Muscle layer of colon (tissue), 2 donors: ENCODE results near the gene PYGO2.

Experiments
- H3K27ac ChIP-seq: one replicate; pipeline ENCODE4 v1.7.0; 2013; ENCODE audit warnings: low read depth, mild to moderate bottlenecking, low read length, moderate library complexity
- H3K27me3 ChIP-seq, 2 donors: one replicate each; pipeline ENCODE4 v1.7.0; 2013; ENCODE audit warnings: low read length in 2 of 2, mild to moderate bottlenecking in 2 of 2; ENCODE audit not compliant: insufficient read depth in 2 of 2, control insufficient read depth in 1 of 2
- H3K36me3 ChIP-seq: one replicate; pipeline ENCODE4 v1.7.0; 2013; ENCODE audit warnings: mild to moderate bottlenecking, low read length; ENCODE audit not compliant: insufficient read depth
- H3K4me1 ChIP-seq: one replicate; pipeline ENCODE4 v1.7.0; 2013; ENCODE audit warnings: mild to moderate bottlenecking, low read length; ENCODE audit not compliant: insufficient read depth
- H3K4me3 ChIP-seq, 2 donors: one replicate each; pipeline ENCODE4 v1.7.0; 2013; ENCODE audit warnings: low read length in 2 of 2, low read depth in 1 of 2, mild to moderate bottlenecking in 1 of 2, moderate library complexity in 1 of 2
- H3K9ac ChIP-seq: one replicate; pipeline ENCODE4 v1.7.0; 2013; ENCODE audit warnings: low read length
- H3K9me3 ChIP-seq: one replicate; pipeline ENCODE4 v1.7.0; 2013; ENCODE audit warnings: mild to moderate bottlenecking, low read length
- donor health status: abdominal sarcoma.
- donor health status: Adenocarcinoma of cecum.

PYGO2 gene

GRCh38 chr1:154966111-154966510 is 4.5 kb upstream of the PYGO2 start:
- Histone ChIP-seq H3K36me3 (peaks cover 59% of the 10 kb centered on the region), H3K9ac (no peak overlapping the region), H3K27ac (no peak overlapping the region)

DNA sequence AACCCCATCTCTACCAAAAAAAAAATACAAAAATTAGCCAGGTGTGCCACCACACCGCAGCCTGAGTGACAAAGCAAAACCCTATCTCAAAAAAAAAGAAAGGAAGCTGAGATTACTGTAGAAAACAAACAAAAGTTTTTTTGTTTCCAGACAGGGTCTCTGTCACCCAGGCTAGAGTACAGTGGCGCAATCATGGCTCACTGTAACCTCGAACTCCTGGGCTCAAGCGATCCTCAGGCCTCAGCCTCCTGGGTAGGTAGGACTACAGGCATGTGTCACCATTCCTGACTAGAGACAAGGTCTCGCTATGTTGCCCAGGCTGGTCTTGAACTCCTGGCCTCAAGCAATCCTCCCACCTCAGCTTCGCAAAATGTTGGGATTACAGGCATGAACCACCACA is 2.8 kb upstream of the PYGO2 start:
- Histone ChIP-seq H3K9ac (no peak overlapping the region), H3K4me3 (no peak overlapping the region), H3K27ac (no peak overlapping the region), H3K27me3 (no peaks in the 10 kb centered on the region), H3K36me3 (peaks cover 63% of the 10 kb centered on the region), H3K4me1 (peaks cover 30% of the 10 kb centered on the region), H3K9me3 (no peaks in the 10 kb centered on the region)

More at GRCh38 chr1:154966111-154966510, 4.5 kb upstream of the PYGO2 start:
- Histone ChIP-seq H3K4me3 (no peak overlapping the region), H3K9me3 (no peaks in the 10 kb centered on the region), H3K27me3 (no peaks in the 10 kb centered on the region), H3K4me1 (peaks cover 36% of the 10 kb centered on the region)

DNA sequence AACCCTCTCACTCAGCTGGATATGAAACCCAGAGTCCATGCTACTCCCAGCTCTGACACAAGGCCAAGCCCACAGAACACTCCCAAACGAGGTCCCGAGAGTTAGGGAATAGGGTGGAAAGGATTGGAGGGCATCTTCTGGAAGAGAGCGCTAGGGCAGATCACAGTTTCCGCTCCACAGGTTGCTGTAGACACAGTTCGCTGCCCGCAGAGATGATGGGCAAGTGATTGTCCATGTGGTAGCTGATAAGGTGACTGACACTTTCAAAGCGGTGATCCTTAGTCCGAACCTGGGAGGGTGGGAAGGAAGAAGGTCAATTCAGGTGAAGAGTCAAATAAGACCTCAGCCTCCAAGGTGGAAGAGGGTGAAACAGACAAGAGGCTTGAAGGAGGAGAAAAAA is 2.1 kb upstream of the PYGO2 start:
- Histone ChIP-seq H3K27ac (no peak overlapping the region), H3K27me3 (no peaks in the 10 kb centered on the region), H3K36me3 (peaks cover 68% of the 10 kb centered on the region), H3K9ac (no peak overlapping the region), H3K4me3 (no peak overlapping the region), H3K4me1 (peaks cover 23% of the 10 kb centered on the region), H3K9me3 (no peaks in the 10 kb centered on the region)

GRCh38 chr1:154962795-154963330 is 1.3 kb upstream of the PYGO2 start:
- peak overlapping the region; percentile 80 for H3K27ac ChIP-seq
- no peaks in the 10 kb centered on the region for H3K27me3 ChIP-seq
- H3K36me3 ChIP-seq = peaks cover 68% of the 10 kb centered on the region
- H3K9me3 ChIP-seq = no peaks in the 10 kb centered on the region
- H3K4me3 ChIP-seq = peak overlapping the region in 1 of 2 donors; percentile 63
- peak overlapping the region; percentile 63 for H3K9ac ChIP-seq
- H3K4me1 ChIP-seq = peaks cover 21% of the 10 kb centered on the region

GRCh38 chr1:154962156-154962749 is 671 bp upstream of the PYGO2 start:
- Histone ChIP-seq H3K9ac (peak overlapping the region; percentile 63), H3K4me3 (peak overlapping the region; percentile 63 to 67), H3K27ac (peak overlapping the region; percentile 80), H3K9me3 (no peaks in the 10 kb centered on the region), H3K36me3 (peaks cover 64% of the 10 kb centered on the region), H3K4me1 (peaks cover 23% of the 10 kb centered on the region), H3K27me3 (no peaks in the 10 kb centered on the region)

GRCh38 chr1:154960446-154961136 is 991 bp downstream of the PYGO2 start:
- no peaks in the 10 kb centered on the region for H3K9me3 ChIP-seq
- H3K27ac ChIP-seq = peak overlapping the region; percentile 80
- H3K36me3 ChIP-seq = peaks cover 47% of the 10 kb centered on the region
- peak overlapping the region; percentile 76 for H3K9ac ChIP-seq
- H3K27me3 ChIP-seq = no peaks in the 10 kb centered on the region
- H3K4me3 ChIP-seq = peak overlapping the region; percentile 63 to 67
- H3K4me1 ChIP-seq = peaks cover 32% of the 10 kb centered on the region

DNA sequence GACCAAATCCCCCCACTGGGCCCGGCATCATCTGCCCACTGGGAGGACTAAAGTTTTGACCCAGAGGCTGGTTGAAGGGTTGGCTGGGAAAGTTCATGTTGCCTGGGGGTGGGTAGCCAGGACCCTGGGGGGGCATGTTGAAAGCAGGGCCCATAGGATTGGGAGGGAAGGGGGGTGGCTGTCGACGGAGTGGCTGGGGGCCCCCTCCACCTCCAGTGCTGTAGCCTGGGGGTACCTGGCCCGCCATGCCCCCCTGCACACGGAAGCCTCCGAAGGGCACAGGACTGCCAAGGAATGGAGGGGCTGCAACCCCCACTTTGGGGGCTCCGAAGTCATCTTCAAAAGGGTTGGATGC is 2.2 kb downstream of the PYGO2 start:
- Histone ChIP-seq H3K27me3 (no peaks in the 10 kb centered on the region), H3K4me1 (peaks cover 44% of the 10 kb centered on the region), H3K9me3 (no peaks in the 10 kb centered on the region), H3K4me3 (no peak overlapping the region), H3K27ac (no peak overlapping the region), H3K36me3 (peaks cover 36% of the 10 kb centered on the region), H3K9ac (no peak overlapping the region)

- H3K27ac ChIP-seq = no peak overlapping the region
- H3K36me3 ChIP-seq = peaks cover 31% of the 10 kb centered on the region
- peaks cover 49% of the 10 kb centered on the region for H3K4me1 ChIP-seq
- H3K9ac ChIP-seq = no peak overlapping the region
- H3K27me3 ChIP-seq = no peaks in the 10 kb centered on the region
- H3K9me3 ChIP-seq = no peaks in the 10 kb centered on the region
- H3K4me3 ChIP-seq = no peak overlapping the region
These were observed 2.7 kb downstream of the PYGO2 start for GRCh38 chr1:154958681-154959425.

- Histone ChIP-seq H3K9ac (no peak overlapping the region), H3K9me3 (no peaks in the 10 kb centered on the region), H3K4me1 (peaks cover 52% of the 10 kb centered on the region), H3K36me3 (peaks cover 23% of the 10 kb centered on the region), H3K27me3 (no peaks in the 10 kb centered on the region), H3K4me3 (no peak overlapping the region), H3K27ac (no peak overlapping the region)
These were observed 3.5 kb downstream of the PYGO2 start for GRCh38 chr1:154958036-154958435.

DNA sequence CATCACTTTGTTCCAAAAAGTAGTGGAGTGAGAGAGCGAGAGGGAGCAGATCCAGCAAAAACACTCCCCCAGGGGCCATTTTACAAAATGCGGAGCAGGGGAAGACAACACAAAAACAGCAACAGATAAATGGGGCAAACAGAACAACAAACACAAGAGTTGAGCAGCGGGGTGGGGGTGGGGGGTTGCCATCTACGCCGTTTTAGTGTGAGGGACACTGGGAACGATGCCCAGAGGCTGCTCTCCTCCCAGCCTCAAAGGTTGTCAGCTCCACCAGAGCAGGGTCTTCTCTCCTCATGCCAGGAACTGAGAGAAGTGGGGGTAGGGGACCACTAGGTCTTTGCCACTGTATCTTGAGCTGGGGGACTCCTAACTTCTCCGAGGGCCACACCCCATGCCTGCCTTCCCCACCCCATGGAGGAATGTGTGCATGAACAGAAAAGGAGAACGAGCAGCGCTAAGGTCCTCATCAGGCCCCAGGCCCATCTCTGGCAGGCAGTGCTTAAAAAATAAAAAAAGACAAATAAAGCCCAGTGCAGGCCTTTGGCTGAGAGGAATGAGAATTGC is 4.4 kb downstream of the PYGO2 start:
- Histone ChIP-seq H3K4me1 (peaks cover 53% of the 10 kb centered on the region), H3K4me3 (peak overlapping the region in 1 of 2 donors; percentile 80), H3K36me3 (peaks cover 20% of the 10 kb centered on the region), H3K9ac (no peak overlapping the region), H3K27me3 (no peaks in the 10 kb centered on the region), H3K27ac (peak overlapping the region; percentile 8), H3K9me3 (no peaks in the 10 kb centered on the region)

DNA sequence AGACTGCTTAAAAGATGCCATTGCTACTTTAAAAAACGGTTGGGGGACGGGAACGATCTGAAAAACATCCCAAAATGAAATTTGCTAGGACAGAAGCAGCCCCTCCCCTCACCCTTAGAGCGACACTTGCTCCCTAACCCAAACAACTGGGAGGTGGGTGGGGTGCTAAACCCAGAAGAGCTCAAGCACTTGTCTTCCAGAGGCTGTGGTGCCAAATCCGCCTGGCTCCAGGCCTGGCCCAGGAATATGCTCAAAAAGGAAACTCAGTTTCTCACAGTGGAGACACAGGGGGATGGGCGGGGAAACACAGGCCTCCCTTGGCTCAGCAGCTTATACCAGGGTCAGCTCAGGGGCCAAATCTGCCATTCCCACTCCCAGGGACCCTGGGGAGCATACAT is 5.0 kb downstream of the PYGO2 start:
- Histone ChIP-seq H3K4me1 (peaks cover 59% of the 10 kb centered on the region), H3K36me3 (peaks cover 21% of the 10 kb centered on the region), H3K27ac (peak overlapping the region; percentile 8), H3K9ac (peak overlapping the region; percentile 15), H3K4me3 (peak overlapping the region; percentile 47 to 80), H3K27me3 (no peaks in the 10 kb centered on the region), H3K9me3 (no peaks in the 10 kb centered on the region)
